ENCODE measurements around the gene PIK3CA. TPM values are rescaled to one million over a fixed set of nuclear protein-coding genes. Genes with fewer than 3 reads are reported as not detected.

The PIK3CA gene
- total RNA-seq, 1 donor from 2014 or later = 20.1 TPM

DNA sequence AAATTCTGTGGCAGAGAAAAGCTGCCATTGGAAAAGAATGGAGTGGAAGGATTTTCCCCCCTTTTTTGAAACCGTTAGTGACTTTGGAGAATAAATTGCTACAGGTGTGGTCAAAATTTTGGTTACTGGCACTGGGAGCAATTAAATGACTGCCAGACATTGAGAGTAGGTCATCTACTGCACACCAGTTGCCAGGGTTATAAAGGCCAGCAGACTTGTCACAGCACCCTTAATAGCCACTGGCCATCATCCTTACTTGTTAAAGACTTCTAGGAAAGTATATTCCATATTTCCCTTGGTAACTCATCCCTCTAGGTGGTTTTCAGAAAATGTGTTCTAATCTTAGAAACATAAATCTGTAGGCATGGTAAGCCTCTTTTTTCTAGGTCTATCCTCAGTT, 8.0 kb downstream of the PIK3CA start:
- H3K27ac ChIP-seq = no peak overlapping the region
- intact Hi-C loops (cut with DNase I) = no loop called here
- H3K36me3 ChIP-seq = no peaks in the 10 kb centered on the region
- H3K27me3 ChIP-seq = no peaks in the 10 kb centered on the region
- TF ChIP-seq POLR2A (IDR thresholded peaks at IDR 0.05) = no peak
- TF ChIP-seq, protein P1, sequence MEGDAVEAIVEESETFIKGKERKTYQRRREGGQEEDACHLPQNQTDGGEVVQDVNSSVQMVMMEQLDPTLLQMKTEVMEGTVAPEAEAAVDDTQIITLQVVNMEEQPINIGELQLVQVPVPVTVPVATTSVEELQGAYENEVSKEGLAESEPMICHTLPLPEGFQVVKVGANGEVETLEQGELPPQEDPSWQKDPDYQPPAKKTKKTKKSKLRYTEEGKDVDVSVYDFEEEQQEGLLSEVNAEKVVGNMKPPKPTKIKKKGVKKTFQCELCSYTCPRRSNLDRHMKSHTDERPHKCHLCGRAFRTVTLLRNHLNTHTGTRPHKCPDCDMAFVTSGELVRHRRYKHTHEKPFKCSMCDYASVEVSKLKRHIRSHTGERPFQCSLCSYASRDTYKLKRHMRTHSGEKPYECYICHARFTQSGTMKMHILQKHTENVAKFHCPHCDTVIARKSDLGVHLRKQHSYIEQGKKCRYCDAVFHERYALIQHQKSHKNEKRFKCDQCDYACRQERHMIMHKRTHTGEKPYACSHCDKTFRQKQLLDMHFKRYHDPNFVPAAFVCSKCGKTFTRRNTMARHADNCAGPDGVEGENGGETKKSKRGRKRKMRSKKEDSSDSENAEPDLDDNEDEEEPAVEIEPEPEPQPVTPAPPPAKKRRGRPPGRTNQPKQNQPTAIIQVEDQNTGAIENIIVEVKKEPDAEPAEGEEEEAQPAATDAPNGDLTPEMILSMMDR (IDR thresholded peaks at IDR 0.05) = no peak
- H3K4me3 ChIP-seq = no peak overlapping the region
- H3K9me3 ChIP-seq = no peaks in the 10 kb centered on the region
- no peak for DNase-seq (ENCODE audit: extremely low spot score in 2 of 2)
- peaks cover 66% of the 10 kb centered on the region for H3K4me1 ChIP-seq

DNA sequence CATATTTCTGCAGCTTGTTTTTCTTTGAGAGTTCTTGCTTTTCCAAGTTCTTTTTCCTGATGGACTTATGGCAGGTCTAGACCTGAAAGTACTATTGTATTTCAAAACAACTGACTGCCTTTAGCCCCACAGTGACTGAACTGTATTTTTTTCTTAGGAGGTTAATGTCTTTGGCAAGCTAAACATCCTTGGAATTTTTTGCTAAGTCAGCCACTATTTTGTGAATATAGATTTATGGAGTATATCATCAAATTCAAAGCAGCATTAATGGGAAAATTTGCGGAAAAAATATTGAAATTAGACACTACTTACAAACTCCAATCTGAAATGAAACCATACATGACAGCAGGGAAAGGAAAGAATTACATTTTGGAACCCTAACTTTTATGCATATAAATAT, 8.6 kb downstream of the PIK3CA start:
- Histone ChIP-seq H3K9me3 (no peaks in the 10 kb centered on the region), H3K4me1 (peaks cover 63% of the 10 kb centered on the region)

DNA sequence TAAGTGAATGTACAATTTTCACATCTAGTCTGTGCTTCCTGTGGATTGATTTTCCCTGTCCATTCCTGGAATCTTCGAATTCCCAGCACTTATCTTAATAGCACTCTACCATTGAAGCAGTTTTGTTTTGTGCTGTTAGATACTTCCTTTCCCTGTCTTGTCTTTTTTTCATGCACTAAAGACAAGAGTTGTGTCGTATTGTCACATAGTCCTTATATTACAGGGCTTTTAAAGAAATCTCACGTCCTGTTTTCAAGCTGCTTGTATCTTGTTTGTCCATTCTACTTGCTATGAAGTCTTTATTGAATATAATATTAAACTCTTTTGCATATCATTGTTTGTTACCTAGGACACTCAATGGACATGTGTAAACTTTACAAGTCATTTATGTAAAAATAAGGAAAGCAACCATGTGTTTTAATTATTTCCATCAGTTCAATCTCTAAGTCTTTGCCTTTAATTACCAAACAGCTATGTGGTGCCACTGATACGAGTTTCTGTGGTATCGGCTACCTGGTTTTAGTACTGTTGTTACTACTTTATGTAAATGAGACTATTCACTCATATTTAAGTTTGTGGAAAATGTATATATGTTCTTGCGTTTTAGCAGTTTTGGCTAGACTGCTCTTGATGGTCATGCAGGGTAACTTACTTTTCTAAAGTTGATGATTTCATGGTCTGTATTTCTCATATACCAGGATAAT, 10.3 kb downstream of the PIK3CA start:
- no peak overlapping the region for H3K27ac ChIP-seq
- H3K27me3 ChIP-seq = no peaks in the 10 kb centered on the region
- no peaks in the 10 kb centered on the region for H3K36me3 ChIP-seq
- TF ChIP-seq POLR2AphosphoS5 (IDR thresholded peaks at IDR 0.05; ENCODE audit: insufficient read depth in 1 of 2, low read depth in 1 of 2) (no peak), POLR2A (IDR thresholded peaks at IDR 0.05) (no peak)
- TF ChIP-seq, protein P1 (IDR thresholded peaks at IDR 0.05) = no peak
- intact Hi-C loops (cut with DNase I) = no loop called here
- DNase-seq (ENCODE audit: extremely low spot score in 2 of 2) = no peak
- peaks cover 51% of the 10 kb centered on the region for H3K4me1 ChIP-seq
- no peaks in the 10 kb centered on the region for H3K9me3 ChIP-seq
- H3K4me3 ChIP-seq = no peak overlapping the region

More for the DNA sequence above, 8.6 kb downstream of the PIK3CA start:
- DNase-seq (ENCODE audit: extremely low spot score in 2 of 2) = no peak
- Histone ChIP-seq H3K36me3 (no peaks in the 10 kb centered on the region), H3K27ac (no peak overlapping the region), H3K4me3 (no peak overlapping the region), H3K27me3 (no peaks in the 10 kb centered on the region)
- TF ChIP-seq POLR2A (IDR thresholded peaks at IDR 0.05) = no peak
- no peak for TF ChIP-seq POLR2AphosphoS5 (IDR thresholded peaks at IDR 0.05; ENCODE audit: insufficient read depth in 1 of 2, low read depth in 1 of 2)
- intact Hi-C loops (cut with DNase I) = no loop called here

DNA sequence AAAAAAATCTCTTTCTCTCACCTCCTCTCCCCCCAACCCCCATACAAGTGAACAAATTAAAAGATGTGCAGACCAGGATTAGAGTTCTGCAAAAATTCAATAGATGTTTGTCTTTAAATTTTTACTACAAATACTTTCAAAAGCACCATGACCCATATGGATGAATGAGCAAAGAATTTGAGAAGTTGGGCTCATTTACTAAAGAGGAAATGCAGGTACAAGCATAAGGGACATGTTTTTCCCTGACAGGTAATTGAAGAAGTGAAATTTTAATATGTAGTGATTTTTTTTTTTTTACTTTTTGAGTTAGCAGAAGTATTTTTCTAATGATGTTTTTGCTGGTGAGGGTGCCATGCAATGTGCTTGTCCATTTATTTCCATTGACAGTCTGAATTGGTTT, 15.3 kb downstream of the PIK3CA start:
- H3K4me3 ChIP-seq = no peak overlapping the region
- H3K4me1 ChIP-seq = peaks cover 37% of the 10 kb centered on the region
- H3K27me3 ChIP-seq = no peaks in the 10 kb centered on the region
- intact Hi-C loops (cut with DNase I) = no loop called here
- no peak for TF ChIP-seq POLR2AphosphoS5 (IDR thresholded peaks at IDR 0.05; ENCODE audit: insufficient read depth in 1 of 2, low read depth in 1 of 2)
- TF ChIP-seq POLR2A (IDR thresholded peaks at IDR 0.05) = no peak
- TF ChIP-seq, protein P1 (IDR thresholded peaks at IDR 0.05) = no peak
- DNase-seq (ENCODE audit: extremely low spot score in 2 of 2) = no peak
- H3K36me3 ChIP-seq = no peaks in the 10 kb centered on the region
- no peaks in the 10 kb centered on the region for H3K9me3 ChIP-seq
- no peak overlapping the region for H3K27ac ChIP-seq

DNA sequence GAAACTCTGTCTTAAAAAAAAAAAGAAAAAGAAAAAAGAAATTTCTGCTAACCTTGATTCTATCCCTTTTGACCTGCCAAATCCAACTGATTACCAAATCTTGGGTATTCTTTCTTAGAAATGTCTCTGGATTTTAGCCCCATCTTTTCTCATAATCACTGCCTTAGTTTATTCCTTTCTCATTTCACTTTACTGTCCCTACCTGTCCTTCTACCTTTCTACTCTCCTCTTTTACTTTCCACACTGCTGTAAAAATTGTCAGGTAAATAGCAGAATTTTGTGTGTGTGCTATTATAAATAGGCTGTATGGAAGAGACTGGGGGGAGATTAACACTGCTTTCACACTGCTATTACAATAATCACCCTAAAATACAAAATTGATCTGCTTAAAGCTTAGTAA, 16.7 kb downstream of the PIK3CA start:
- Histone ChIP-seq H3K36me3 (no peaks in the 10 kb centered on the region), H3K4me3 (no peak overlapping the region), H3K27me3 (no peaks in the 10 kb centered on the region), H3K4me1 (peaks cover 33% of the 10 kb centered on the region), H3K27ac (no peak overlapping the region), H3K9me3 (no peaks in the 10 kb centered on the region)
- TF ChIP-seq POLR2A (IDR thresholded peaks at IDR 0.05) (no peak), POLR2AphosphoS5 (IDR thresholded peaks at IDR 0.05; ENCODE audit: insufficient read depth in 1 of 2, low read depth in 1 of 2) (no peak)
- TF ChIP-seq, protein P1 (IDR thresholded peaks at IDR 0.05) = no peak
- no peak for DNase-seq (ENCODE audit: extremely low spot score in 2 of 2)
- intact Hi-C loops (cut with DNase I) = no loop called here

Data from vagina (tissue), 2 donors.